ENCODE results near the gene OGFR. TPM values are rescaled to one million over a fixed set of nuclear protein-coding genes. Genes with fewer than 3 reads are reported as not detected.

OGFR gene
- total RNA-seq, 1 experiment from 2014 or later: 47.3 TPM

GRCh38 chr20:62770111-62770910, 34.3 kb upstream of the OGFR start:
- ATAC-seq (no peak), DNase-seq (ENCODE audit: low read depth, low spot score) (no peak)
- H3K4me3 ChIP-seq (ENCODE audit: low read depth in 2 of 2, low read length in 2 of 2): no peak overlapping the region
- no peaks in the 10 kb centered on the region; the same call in 1 of the 2 replicates for H3K4me1 ChIP-seq (ENCODE audit: control insufficient read depth, insufficient read depth, low read length)
- no peaks in the 10 kb centered on the region for H3K27me3 ChIP-seq (ENCODE audit: control insufficient read depth, insufficient read depth, low read length)
- in situ Hi-C loops (cut with HindIII; ENCODE audit: low pct_unique_long_range_greater_than_20kb, low sequenced_read_pairs) (no loop called here), intact Hi-C loops (cut with micrococcal nuclease; ENCODE audit: unreplicated experiment) (no loop called here)
- no TSS peak for BruUV-seq (replicated peaks)
- ChIA-PET POLR2A (no interaction called here), CTCF (no interaction called here)
- TF ChIP-seq CTCF (IDR thresholded peaks at IDR 0.05): no peak
- TF ChIP-seq REST (IDR thresholded peaks at IDR 0.05; ENCODE audit: insufficient read depth in 1 of 2, low read depth in 2 of 2, low read length in 1 of 2): no peak
- TF ChIP-seq SIN3A (IDR thresholded peaks at IDR 0.05; ENCODE audit: borderline replicate concordance, insufficient read depth, low read depth, low read length): no peak
- no peak for TF ChIP-seq POLR2AphosphoS5 (IDR thresholded peaks at IDR 0.05; ENCODE audit: low read depth, low read length)
- no peak for TF ChIP-seq TCF7L2 (IDR thresholded peaks at IDR 0.05; ENCODE audit: low read depth, low read length)
- H3K27ac ChIP-seq (ENCODE audit: low read length): no peak overlapping the region
- H3K9me3 ChIP-seq (ENCODE audit: control insufficient read depth, insufficient read depth, low read depth, low read length): no peaks in the 10 kb centered on the region
- H3K36me3 ChIP-seq (ENCODE audit: control insufficient read depth, insufficient read depth, low read length): no peaks in the 10 kb centered on the region

- no TSS peak for BruUV-seq (replicated peaks)
- Histone ChIP-seq H3K9me3 (ENCODE audit: control insufficient read depth, insufficient read depth, low read depth, low read length) (no peaks in the 10 kb centered on the region), H3K4me1 (ENCODE audit: control insufficient read depth, insufficient read depth, low read length) (no peaks in the 10 kb centered on the region; the same call in 1 of the 2 replicates), H3K27me3 (ENCODE audit: control insufficient read depth, insufficient read depth, low read length) (no peaks in the 10 kb centered on the region), H3K36me3 (ENCODE audit: control insufficient read depth, insufficient read depth, low read length) (no peaks in the 10 kb centered on the region), H3K4me3 (ENCODE audit: low read depth in 2 of 2, low read length in 2 of 2) (no peak overlapping the region), H3K27ac (ENCODE audit: low read length) (no peak overlapping the region)
- DNase-seq (ENCODE audit: low read depth, low spot score) (no peak), ATAC-seq (no peak)
- ChIA-PET POLR2A (no interaction called here), CTCF (no interaction called here)
- in situ Hi-C loops (cut with HindIII; ENCODE audit: low pct_unique_long_range_greater_than_20kb, low sequenced_read_pairs) (no loop called here), intact Hi-C loops (cut with micrococcal nuclease; ENCODE audit: unreplicated experiment) (no loop called here)
- TF ChIP-seq TCF7L2 (IDR thresholded peaks at IDR 0.05; ENCODE audit: low read depth, low read length) (no peak), SIN3A (IDR thresholded peaks at IDR 0.05; ENCODE audit: borderline replicate concordance, insufficient read depth, low read depth, low read length) (no peak), POLR2AphosphoS5 (IDR thresholded peaks at IDR 0.05; ENCODE audit: low read depth, low read length) (no peak), CTCF (IDR thresholded peaks at IDR 0.05) (no peak), REST (IDR thresholded peaks at IDR 0.05; ENCODE audit: insufficient read depth in 1 of 2, low read depth in 2 of 2, low read length in 1 of 2) (no peak)
Observed at GRCh38 chr20:62770916-62771315, 33.7 kb upstream of the OGFR start.
